Body of pancreas (tissue), 4 donors: Measurements from ENCODE around the gene LYZL6. TPM values are rescaled to one million over a fixed set of nuclear protein-coding genes. Genes with fewer than 3 reads are reported as not detected.

ENCODE experiments used
- ATAC-seq: fragments of 150-250 bp; one replicate; pipeline ENCODE4 v1.9.1; 2016
- DNase-seq, 4 donors: peaks; one replicate each; pipeline ENCODE4 v3.0.0-alpha.2; 2019
- H3K27ac ChIP-seq, 4 donors: fragments of 200-600 bp; sonication (generic); 1 replicate in 3 of 4; 2 replicates in 1 of 4; pipeline versions ENCODE4 v1.5.1 to v1.6.1; 2016 to 2019; ENCODE audit warnings: mild to moderate bottlenecking in 1 of 4, mixed read lengths in 1 of 4, moderate library complexity in 1 of 4
- H3K27me3 ChIP-seq, 2 donors: fragments of 200-600 bp; sonication (generic); one replicate each; pipeline ENCODE4 v1.6.0; 2016; ENCODE audit warnings: mild to moderate bottlenecking in 1 of 2
- H3K36me3 ChIP-seq, 2 donors: fragments of 200-600 bp; sonication (generic); replicated peaks in 1 of 2; 2 replicates each; pipeline ENCODE4 v1.5.1; 2016; ENCODE audit warnings: low read depth in 2 of 2; ENCODE audit not compliant: insufficient read depth in 1 of 2
- H3K4me1 ChIP-seq: fragments of 200-600 bp; sonication (generic); one replicate; pipeline ENCODE4 v1.6.0; 2016
- H3K4me3 ChIP-seq, 2 donors: fragments of 200-600 bp; sonication (generic); 1 replicate in 1 of 2; 2 replicates in 1 of 2; pipeline ENCODE4 v1.5.1; 2016 to 2019
- H3K9me3 ChIP-seq, 3 donors: fragments of 200-600 bp; sonication (generic); 1 replicate in 2 of 3; 2 replicates in 1 of 3; pipeline ENCODE4 v1.5.1; 2016
- POLR2A ChIP-seq, 3 donors: fragments of 450-650 bp; IDR thresholded peaks; one replicate each; pipeline ENCODE4 v1.6.1; 2016; ENCODE audit warnings: antibody characterized with exemption in 3 of 3, mild to moderate bottlenecking in 2 of 3
- WGBS, 2 donors: methylation state at CpG; one replicate each; pipeline ENCODE4 v1.1.5; 2017; 5-methylcytosine and 5-hydroxymethylcytosine counted together
- intact Hi-C: fragments of 100-400 bp; cut with DNase I; formaldehyde crosslinking; loops from one replicate; pipeline ENCODE4 v1.15.1; 2023
- total RNA-seq, 2 donors: library from RNA; depleted of rRNA; stranded (reverse); fragments of >200 nt; gene quantifications; one replicate each; pipeline ENCODE4 v1.1.0, GENCODE V29; 2016
- TF ChIP-seq, protein P1 (sequence below), 7 experiments: fragments of 450-650 bp in 4 of 7; fragments of 200-600 bp in 3 of 7; sonication (generic) in 3 of 7; IDR thresholded peaks; one replicate each; pipeline ENCODE4 v1.5.1; 2016 to 2019; ENCODE audit warnings: antibody characterized with exemption in 7 of 7

Gene LYZL6
- total RNA-seq, 2 donors from 2014 or later = not detected

DNA sequence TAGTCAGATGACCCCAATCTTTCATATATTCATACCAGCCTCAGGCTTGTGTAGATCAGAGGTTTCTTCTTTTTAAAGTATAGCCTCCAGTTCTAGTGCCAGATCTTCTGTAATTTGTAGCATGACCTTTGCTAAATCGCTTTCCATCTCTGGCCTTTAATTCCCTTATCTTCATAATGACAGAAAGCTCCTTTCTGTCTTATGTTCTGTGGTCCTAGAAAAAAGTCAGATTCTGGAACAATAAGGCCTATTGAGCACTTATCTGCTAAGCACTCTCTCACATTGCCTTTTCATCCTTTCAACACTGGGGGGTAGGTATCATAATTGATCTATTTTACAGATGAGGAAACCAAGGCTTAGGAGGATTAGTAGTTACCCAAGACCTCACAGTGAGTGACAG is 28.6 kb upstream of the LYZL6 start:
- no peak for TF ChIP-seq POLR2A (IDR thresholded peaks at IDR 0.05)
- TF ChIP-seq, protein P1, sequence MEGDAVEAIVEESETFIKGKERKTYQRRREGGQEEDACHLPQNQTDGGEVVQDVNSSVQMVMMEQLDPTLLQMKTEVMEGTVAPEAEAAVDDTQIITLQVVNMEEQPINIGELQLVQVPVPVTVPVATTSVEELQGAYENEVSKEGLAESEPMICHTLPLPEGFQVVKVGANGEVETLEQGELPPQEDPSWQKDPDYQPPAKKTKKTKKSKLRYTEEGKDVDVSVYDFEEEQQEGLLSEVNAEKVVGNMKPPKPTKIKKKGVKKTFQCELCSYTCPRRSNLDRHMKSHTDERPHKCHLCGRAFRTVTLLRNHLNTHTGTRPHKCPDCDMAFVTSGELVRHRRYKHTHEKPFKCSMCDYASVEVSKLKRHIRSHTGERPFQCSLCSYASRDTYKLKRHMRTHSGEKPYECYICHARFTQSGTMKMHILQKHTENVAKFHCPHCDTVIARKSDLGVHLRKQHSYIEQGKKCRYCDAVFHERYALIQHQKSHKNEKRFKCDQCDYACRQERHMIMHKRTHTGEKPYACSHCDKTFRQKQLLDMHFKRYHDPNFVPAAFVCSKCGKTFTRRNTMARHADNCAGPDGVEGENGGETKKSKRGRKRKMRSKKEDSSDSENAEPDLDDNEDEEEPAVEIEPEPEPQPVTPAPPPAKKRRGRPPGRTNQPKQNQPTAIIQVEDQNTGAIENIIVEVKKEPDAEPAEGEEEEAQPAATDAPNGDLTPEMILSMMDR (IDR thresholded peaks at IDR 0.05) = no peak

DNA sequence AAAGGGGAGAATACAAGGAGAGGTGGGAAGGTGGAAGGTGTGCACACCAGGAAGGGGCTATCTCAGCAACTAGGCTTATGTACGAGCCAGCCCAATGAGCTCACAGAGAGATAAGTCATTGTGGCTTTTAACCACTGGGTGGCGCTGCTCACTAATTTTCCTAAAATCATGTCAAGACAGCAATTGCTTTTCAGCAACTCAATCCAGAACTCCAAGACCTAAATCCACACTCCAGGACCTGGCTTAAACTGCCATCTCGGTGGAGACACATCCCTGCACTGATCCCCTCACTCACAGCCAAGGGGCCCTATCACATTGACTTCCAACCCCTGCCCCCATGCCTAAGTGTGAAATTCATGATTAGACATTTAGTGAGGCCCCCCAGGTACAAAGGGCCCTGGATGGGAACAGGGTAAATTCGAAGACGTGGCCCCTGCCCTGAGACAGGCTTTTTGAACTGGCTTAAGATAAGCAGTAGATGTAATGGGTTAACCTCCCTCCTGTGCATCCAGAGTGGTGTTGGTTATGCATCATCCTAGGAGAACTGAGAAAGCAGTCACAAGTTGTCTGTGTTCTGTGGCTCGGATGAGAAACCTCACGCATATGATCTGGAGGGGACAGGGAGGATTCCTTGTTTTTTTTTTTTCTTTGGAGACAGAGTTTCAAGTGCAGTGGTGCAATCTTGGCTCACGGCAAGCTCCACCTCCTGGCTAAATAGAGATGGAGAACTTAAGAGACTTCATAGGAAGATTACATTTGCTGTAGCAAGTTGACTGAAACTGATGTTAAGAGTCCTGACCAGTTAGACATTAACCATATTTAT is 26.3 kb upstream of the LYZL6 start:
- Histone ChIP-seq H3K27ac (no peak overlapping the region), H3K4me1 (peaks cover 15% of the 10 kb centered on the region), H3K27me3 (no peaks in the 10 kb centered on the region), H3K36me3 (no peaks in the 10 kb centered on the region), H3K4me3 (no peak overlapping the region), H3K9me3 (no peaks in the 10 kb centered on the region)
- WGBS, 2 donors = 16 to 20% methylated on average over 8 of the region's 8 CpGs
- intact Hi-C loops = loop anchor here (5.0 to 10.0 kb wide), 2 partner anchors 95 to 178 kb away; partner anchors contain the start of gene CCL18
- ATAC-seq (peak; percentile 66), DNase-seq (peak; percentile 82 to 87 (median 86))
- no peak for TF ChIP-seq POLR2A (IDR thresholded peaks at IDR 0.05)
- TF ChIP-seq, protein P1 (IDR thresholded peaks at IDR 0.05) = peak; percentile 77 to 92 (median 88)

More for the DNA sequence above, 28.6 kb upstream of the LYZL6 start:
- WGBS, 2 donors = 57 to 73% methylated on average over 1 of the region's 1 CpG
- ATAC-seq (no peak), DNase-seq (no peak)
- Histone ChIP-seq H3K4me3 (no peak overlapping the region), H3K27ac (no peak overlapping the region), H3K4me1 (peaks cover 15% of the 10 kb centered on the region), H3K27me3 (no peaks in the 10 kb centered on the region), H3K9me3 (no peaks in the 10 kb centered on the region), H3K36me3 (no peaks in the 10 kb centered on the region)
- intact Hi-C loops = loop anchor here (10.0 kb wide), 1 partner anchor 93 kb away; the partner anchor contains the start of gene CCL18

DNA sequence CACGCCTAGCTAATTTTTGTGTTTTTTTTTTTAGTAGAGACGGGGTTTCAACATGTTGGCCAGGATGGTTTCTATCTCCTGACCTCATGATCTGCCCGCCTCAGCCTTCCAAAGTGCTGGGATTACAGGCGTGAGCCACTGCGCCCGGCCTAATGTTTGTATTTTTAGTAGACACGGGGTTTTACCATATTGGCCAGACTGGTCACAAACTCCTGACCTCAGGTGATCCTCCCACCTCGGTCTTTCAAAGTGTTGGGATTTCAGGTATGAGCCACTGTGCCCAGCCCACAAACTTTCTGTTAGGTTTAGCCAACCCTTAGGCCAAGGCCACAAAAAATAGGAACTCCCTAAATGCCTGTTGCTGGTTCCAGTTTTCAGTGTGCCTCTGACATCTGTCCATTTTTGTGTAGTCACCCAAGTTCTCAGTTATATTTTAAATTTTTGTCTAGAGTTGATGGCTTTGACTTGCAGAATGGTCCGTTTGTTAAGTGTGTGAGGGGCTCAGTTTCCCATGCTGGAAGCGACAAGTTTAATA is 25.1 kb upstream of the LYZL6 start:
- 49 to 52% methylated on average over 4 to 10 of the region's 10 CpGs for WGBS, 2 donors
- H3K9me3 ChIP-seq = no peaks in the 10 kb centered on the region
- TF ChIP-seq, protein P1 (IDR thresholded peaks at IDR 0.05) = no peak
- TF ChIP-seq POLR2A (IDR thresholded peaks at IDR 0.05) = no peak
- H3K4me1 ChIP-seq = peaks cover 10% of the 10 kb centered on the region
- no peak overlapping the region for H3K4me3 ChIP-seq
- H3K27ac ChIP-seq = no peak overlapping the region
- H3K36me3 ChIP-seq = no peaks in the 10 kb centered on the region
- DNase-seq (no peak), ATAC-seq (no peak)
- intact Hi-C loops = loop anchor here (5.0 kb wide), 1 partner anchor 179 kb away; no protein-coding TSS in a partner anchor
- no peaks in the 10 kb centered on the region for H3K27me3 ChIP-seq

DNA sequence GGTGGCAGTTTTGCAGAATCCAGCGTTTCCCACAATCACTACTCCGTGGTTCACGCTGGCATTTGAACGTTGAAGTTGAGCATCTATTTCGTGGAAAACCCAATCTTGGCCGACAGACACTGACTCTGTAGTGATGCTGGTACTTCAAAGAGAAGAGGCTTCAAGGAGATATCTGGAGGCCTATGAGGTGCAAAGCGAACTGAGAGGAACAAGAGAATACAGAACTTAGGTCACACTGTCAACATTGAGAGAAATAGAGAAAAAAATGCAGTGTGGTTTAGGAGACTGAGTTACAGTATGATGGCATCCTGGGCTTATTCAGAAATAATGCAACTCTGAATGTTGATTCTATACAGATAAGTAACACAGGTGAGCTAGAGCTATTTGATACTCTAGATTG is 21.8 kb upstream of the LYZL6 start:
- Histone ChIP-seq H3K27ac (no peak overlapping the region), H3K9me3 (no peaks in the 10 kb centered on the region), H3K27me3 (peaks cover 0 to 5% of the 10 kb centered on the region in 2 donors), H3K4me1 (no peaks in the 10 kb centered on the region), H3K4me3 (no peak overlapping the region), H3K36me3 (no peaks in the 10 kb centered on the region)
- intact Hi-C loops = loop anchor here (5.0 kb wide), 1 partner anchor 182 kb away; no protein-coding TSS in a partner anchor
- DNase-seq (no peak), ATAC-seq (no peak)
- WGBS, 2 donors = 86 to 91% methylated on average over 7 of the region's 7 CpGs
- TF ChIP-seq, protein P1 (IDR thresholded peaks at IDR 0.05) = no peak
- TF ChIP-seq POLR2A (IDR thresholded peaks at IDR 0.05) = no peak
